SK-N-SH (cell line): ENCODE results near the gene CUL1.

Experiments
- CHD2 ChIP-seq: fragments of 150-350 bp; IDR thresholded peaks from 2 replicates; pipeline ENCODE4 v1.6.1; 2018; ENCODE audit warnings: low read length; ENCODE audit not compliant: partially characterized antibody
- MEF2A ChIP-seq: IDR thresholded peaks from 2 replicates; pipeline ENCODE4 v1.4.0; 2012; ENCODE audit warnings: low read depth, borderline replicate concordance
- MXI1 ChIP-seq: IDR thresholded peaks from 2 replicates; pipeline ENCODE4 v1.6.1; 2012; ENCODE audit warnings: mild to moderate bottlenecking, low read depth, low read length, improper control_type of control experiment
- POLR2AphosphoS5 ChIP-seq: IDR thresholded peaks from 2 replicates; pipeline ENCODE4 v1.6.1; 2012; ENCODE audit warnings: low read depth, low read length
- TF ChIP-seq, protein P1 (sequence below): fragments of 200-600 bp; sonication (generic); IDR thresholded peaks from 2 replicates; pipeline ENCODE4 v1.6.1; 2017; ENCODE audit warnings: antibody characterized with exemption, mild to moderate bottlenecking, moderate library complexity
- TF ChIP-seq, protein P2 (sequence below): IDR thresholded peaks from 2 replicates; pipeline ENCODE4 v1.4.0; 2012; ENCODE audit warnings: low read depth

DNA sequence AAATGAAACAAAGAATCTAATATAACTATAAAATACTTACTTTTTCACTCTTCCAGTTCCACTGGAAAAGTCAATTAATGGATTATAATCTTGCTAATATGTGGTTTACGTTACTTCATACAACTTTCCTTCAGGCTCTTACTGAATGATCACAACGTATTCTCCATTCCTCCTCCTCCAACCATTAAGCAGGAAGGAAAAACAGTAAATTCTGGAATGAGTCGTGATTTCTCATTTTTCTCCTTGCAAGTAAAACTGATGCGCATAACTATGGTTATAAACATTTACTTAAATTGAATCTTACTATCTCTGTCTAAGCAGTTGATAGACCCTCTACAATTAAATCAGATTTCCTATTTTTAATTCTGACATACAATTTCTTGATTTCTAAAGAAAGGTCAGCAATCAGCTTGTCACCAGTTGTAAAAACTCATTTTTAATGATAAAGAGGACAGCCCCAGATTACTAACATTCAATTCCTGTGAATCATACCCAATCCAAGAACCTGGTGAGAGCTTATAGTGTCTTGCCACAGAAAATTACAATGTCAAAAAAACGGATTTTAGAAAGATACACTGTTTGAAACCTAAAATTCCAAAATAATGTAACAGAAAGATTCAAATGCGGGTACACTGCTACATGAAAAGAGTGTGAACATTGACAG is 121.1 kb downstream of the CUL1 start:
- TF ChIP-seq, protein P1, sequence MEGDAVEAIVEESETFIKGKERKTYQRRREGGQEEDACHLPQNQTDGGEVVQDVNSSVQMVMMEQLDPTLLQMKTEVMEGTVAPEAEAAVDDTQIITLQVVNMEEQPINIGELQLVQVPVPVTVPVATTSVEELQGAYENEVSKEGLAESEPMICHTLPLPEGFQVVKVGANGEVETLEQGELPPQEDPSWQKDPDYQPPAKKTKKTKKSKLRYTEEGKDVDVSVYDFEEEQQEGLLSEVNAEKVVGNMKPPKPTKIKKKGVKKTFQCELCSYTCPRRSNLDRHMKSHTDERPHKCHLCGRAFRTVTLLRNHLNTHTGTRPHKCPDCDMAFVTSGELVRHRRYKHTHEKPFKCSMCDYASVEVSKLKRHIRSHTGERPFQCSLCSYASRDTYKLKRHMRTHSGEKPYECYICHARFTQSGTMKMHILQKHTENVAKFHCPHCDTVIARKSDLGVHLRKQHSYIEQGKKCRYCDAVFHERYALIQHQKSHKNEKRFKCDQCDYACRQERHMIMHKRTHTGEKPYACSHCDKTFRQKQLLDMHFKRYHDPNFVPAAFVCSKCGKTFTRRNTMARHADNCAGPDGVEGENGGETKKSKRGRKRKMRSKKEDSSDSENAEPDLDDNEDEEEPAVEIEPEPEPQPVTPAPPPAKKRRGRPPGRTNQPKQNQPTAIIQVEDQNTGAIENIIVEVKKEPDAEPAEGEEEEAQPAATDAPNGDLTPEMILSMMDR, result no peak
- no peak for TF ChIP-seq POLR2AphosphoS5
- TF ChIP-seq MEF2A, result no peak
- TF ChIP-seq CHD2, result no peak
- no peak for TF ChIP-seq MXI1
- TF ChIP-seq, protein P2, sequence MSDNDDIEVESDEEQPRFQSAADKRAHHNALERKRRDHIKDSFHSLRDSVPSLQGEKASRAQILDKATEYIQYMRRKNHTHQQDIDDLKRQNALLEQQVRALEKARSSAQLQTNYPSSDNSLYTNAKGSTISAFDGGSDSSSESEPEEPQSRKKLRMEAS, result 0 out of 2 replicates have a peak, but pooled peaks have one; percentile 13
